ENCODE measurements around the gene ADGRL3.

The ADGRL3 gene

DNA sequence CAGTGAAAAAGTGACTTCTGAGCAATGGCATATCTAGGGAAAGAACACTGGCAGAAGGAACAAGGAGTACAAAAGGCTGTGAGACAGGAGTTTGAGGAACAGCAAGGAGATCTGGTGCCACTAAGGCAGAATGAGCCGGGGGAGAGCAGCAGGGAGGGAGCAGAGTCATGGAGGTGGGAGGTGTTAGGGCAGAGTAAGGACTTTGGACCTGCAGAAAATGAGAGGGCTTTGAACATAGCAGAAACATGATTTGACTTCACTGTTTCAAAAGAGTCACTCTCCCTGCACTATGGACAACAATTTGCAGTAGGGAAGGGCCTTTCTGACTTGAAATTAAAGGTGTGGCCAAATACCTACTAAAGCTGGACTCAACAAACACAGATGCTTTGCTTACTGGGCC lies 356.2 kb downstream of the ADGRL3 start:
- DNase-seq (ENCODE audit: low read depth) = no peak
- TF ChIP-seq, protein P1, sequence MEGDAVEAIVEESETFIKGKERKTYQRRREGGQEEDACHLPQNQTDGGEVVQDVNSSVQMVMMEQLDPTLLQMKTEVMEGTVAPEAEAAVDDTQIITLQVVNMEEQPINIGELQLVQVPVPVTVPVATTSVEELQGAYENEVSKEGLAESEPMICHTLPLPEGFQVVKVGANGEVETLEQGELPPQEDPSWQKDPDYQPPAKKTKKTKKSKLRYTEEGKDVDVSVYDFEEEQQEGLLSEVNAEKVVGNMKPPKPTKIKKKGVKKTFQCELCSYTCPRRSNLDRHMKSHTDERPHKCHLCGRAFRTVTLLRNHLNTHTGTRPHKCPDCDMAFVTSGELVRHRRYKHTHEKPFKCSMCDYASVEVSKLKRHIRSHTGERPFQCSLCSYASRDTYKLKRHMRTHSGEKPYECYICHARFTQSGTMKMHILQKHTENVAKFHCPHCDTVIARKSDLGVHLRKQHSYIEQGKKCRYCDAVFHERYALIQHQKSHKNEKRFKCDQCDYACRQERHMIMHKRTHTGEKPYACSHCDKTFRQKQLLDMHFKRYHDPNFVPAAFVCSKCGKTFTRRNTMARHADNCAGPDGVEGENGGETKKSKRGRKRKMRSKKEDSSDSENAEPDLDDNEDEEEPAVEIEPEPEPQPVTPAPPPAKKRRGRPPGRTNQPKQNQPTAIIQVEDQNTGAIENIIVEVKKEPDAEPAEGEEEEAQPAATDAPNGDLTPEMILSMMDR (conservative IDR thresholded peaks at IDR 0.05; ENCODE audit: control insufficient read depth, insufficient read depth, low read depth, low read length) = no peak
- no peak overlapping the region for H3K4me3 ChIP-seq (ENCODE audit: control insufficient read depth, low read depth, low read length)

DNA sequence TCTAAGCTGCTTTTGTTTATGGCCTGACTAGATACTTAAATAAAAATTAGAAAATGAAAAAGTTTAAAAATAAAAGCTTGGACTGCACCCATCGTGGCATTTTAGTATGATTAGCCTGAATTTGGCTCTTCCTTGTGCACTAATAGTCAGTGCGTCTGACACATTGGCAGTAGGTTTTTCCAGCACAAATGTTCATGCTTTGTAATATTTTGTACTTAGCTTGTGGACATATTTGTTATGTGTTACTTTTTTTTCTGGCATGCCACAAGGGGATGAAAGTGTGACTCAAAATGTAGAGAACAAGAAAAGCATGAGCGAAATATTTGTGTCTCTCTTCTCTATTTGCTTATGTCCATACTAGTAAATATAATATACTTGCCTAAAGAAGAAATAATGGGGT lies 359.3 kb downstream of the ADGRL3 start:
- TF ChIP-seq, protein P1 (conservative IDR thresholded peaks at IDR 0.05; ENCODE audit: control insufficient read depth, insufficient read depth, low read depth, low read length) = no peak
- no peak for DNase-seq (ENCODE audit: low read depth)
- H3K4me3 ChIP-seq (ENCODE audit: control insufficient read depth, low read depth, low read length) = no peak overlapping the region

DNA sequence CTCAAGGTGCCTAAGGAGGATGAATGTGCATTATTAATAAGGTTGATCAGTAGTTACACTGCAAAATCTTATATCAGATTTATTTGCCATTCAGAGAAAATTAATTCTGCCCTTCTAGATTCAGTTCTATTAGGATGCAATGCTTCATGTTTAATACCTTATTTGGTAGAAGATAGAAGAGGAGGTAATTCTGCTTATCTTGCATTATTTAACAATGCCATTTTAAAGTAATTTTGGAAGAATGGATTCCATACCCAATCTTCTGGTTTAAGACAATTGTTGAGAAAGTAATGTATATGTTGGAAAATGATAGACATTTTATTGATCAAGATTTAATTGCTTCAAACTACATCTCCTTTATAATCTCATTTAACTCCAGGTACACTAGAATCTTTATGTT lies 360.9 kb downstream of the ADGRL3 start:
- no peak for DNase-seq (ENCODE audit: low read depth)
- TF ChIP-seq, protein P1 (conservative IDR thresholded peaks at IDR 0.05; ENCODE audit: control insufficient read depth, insufficient read depth, low read depth, low read length) = no peak
- H3K4me3 ChIP-seq (ENCODE audit: control insufficient read depth, low read depth, low read length) = no peak overlapping the region

DNA sequence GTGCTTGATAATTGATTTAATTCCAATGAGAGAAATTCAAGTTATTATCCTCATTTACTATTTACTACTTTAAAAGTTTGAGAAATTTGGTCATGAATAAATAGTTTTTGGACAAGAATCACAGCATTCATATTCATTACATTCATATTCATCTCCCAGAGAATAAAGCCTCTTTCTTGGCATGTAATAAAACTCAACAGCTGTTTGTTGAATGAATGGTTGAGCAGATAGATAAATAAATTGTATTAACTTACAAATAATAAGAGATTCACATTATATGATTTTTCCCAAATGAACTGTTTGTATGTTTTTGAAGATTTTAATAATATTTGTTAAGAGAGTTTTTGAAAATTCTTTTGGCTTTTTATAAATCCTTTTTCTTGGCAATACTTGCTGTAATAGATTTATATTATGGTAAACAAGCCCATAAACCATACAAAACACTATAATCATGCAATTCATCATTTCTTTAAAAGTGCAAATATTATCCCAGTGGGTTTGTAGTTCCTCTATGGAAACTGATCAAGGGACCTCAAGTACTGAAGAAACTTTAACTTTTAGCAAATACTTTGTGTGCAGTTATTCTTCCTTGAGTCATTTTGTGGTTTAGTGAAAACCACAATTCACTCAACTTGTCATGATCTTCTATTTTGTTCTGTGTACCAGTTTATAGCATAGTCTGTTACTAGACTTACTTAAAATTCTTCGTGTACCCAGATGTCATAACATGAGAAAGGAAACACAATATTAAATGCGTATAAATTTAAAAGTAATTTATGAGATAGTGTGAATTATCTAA lies 371.8 kb downstream of the ADGRL3 start:
- H3K4me3 ChIP-seq (ENCODE audit: control insufficient read depth, low read depth, low read length) = no peak overlapping the region
- TF ChIP-seq, protein P1 (conservative IDR thresholded peaks at IDR 0.05; ENCODE audit: control insufficient read depth, insufficient read depth, low read depth, low read length) = no peak
- DNase-seq (ENCODE audit: low read depth) = peak; percentile 24

DNA sequence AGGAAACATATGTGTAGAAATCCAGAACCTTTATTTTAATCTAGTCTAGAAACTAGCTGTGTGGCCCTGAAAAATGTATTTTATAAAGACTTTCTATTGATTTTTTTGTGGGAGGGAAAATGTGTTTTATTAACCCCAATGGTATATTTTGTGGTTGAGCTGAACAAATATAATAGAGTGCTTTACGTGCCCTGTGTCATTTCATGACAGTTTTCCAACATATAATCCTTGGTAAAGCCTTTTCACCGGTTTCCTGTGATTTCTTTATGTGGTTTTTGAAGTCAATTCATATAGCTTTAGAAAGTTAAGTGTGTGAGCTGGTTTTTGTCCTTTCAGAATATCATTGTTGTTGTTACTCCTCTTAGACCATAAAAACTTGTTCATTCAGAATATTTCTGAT lies 375.7 kb downstream of the ADGRL3 start:
- TF ChIP-seq, protein P1 (conservative IDR thresholded peaks at IDR 0.05; ENCODE audit: control insufficient read depth, insufficient read depth, low read depth, low read length) = no peak
- no peak overlapping the region for H3K4me3 ChIP-seq (ENCODE audit: control insufficient read depth, low read depth, low read length)
- no peak for DNase-seq (ENCODE audit: low read depth)

DNA sequence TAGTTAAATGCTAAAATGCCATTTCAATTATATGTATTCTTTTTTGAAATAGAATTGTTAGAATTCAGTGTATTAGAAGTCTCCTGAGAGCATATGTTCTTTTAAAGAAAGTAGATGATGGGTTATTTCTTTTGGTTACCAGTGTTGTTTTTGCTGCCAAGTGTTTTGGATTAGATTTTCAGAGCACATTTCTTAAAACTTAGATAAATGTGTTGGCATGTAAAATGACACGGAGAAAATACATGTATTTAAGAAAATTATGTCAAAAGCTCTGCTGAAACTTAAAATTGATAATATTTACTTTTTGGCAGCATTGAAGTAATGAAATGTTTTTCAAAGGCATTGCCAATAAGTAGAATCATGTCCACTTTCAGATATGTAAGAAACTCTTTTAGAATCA lies 379.7 kb downstream of the ADGRL3 start:
- DNase-seq (ENCODE audit: low read depth) = no peak

More for the DNA sequence above, 379.7 kb downstream of the ADGRL3 start:
- no peak overlapping the region for H3K4me3 ChIP-seq (ENCODE audit: control insufficient read depth, low read depth, low read length)
- TF ChIP-seq, protein P1 (conservative IDR thresholded peaks at IDR 0.05; ENCODE audit: control insufficient read depth, insufficient read depth, low read depth, low read length) = no peak
